Activated T-cell treated with anti-CD3 and anti-CD28 coated beads, Interleukin-2, amount 50 U/mL, for 72 hours (primary cell): Measurements from ENCODE around the gene FAM174B. TPM values are rescaled to one million over a fixed set of nuclear protein-coding genes. Genes with fewer than 3 reads are reported as not detected.

Experiments used
- ATAC-seq, 2 donors: fragments of 150-1000 bp; cut with Tn5 transposase; replicated peaks in 1 of 2; 2 replicates each; pipeline ENCODE4 v1.10.0; 2021; ENCODE audit warnings: moderate library complexity in 2 of 2, mild to moderate bottlenecking in 1 of 2
- DNase-seq, 2 donors: peaks; one replicate each; pipeline ENCODE4 v3.0.0; 2021 to 2022; ENCODE audit warnings: mixed read lengths in 1 of 2
- H3K27ac Mint-ChIP-seq: one replicate; pipeline ENCODE4 v1.8.0; 2022; ENCODE audit warnings: mild to moderate bottlenecking, moderate library complexity, mixed read lengths
- H3K27me3 Mint-ChIP-seq: one replicate; pipeline ENCODE4 v1.8.0; 2022; ENCODE audit warnings: low read depth, mixed read lengths
- H3K36me3 Mint-ChIP-seq, 2 donors: one replicate each; pipeline ENCODE4 v1.8.0; 2022; ENCODE audit warnings: mixed read lengths in 2 of 2, mild to moderate bottlenecking in 1 of 2; ENCODE audit not compliant: insufficient read depth in 2 of 2
- H3K4me1 Mint-ChIP-seq: one replicate; pipeline ENCODE4 v1.8.0; 2022; ENCODE audit warnings: low read depth, mixed read lengths
- H3K4me3 Mint-ChIP-seq, 2 donors: one replicate each; pipeline ENCODE4 v1.8.0; 2022; ENCODE audit warnings: mild to moderate bottlenecking in 2 of 2, mixed read lengths in 2 of 2, moderate library complexity in 2 of 2
- H3K9me3 Mint-ChIP-seq, 2 donors: one replicate each; pipeline ENCODE4 v1.8.0; 2022; ENCODE audit warnings: mixed read lengths in 2 of 2
- total RNA-seq, 2 donors: library from RNA; stranded (reverse); gene quantifications; one replicate each; pipeline ENCODE4 v1.2.3, GENCODE V29; 2022

The FAM174B gene
- total RNA-seq, 2 donors from 2014 or later = 5.0 to 9.9 TPM

- H3K9me3 Mint-ChIP-seq = no peaks in the 10 kb centered on the region
- H3K4me1 Mint-ChIP-seq = peaks cover 22% of the 10 kb centered on the region
- H3K27ac Mint-ChIP-seq = no peak overlapping the region
- no peaks in the 10 kb centered on the region for H3K36me3 Mint-ChIP-seq
- no peak for DNase-seq
- no peak for ATAC-seq
- peaks cover 5% of the 10 kb centered on the region for H3K27me3 Mint-ChIP-seq
- H3K4me3 Mint-ChIP-seq = no peak overlapping the region
Measured at GRCh38 chr15:92633001-92633400, 22.6 kb downstream of the FAM174B start.

GRCh38 chr15:92631721-92632120 lies 23.9 kb downstream of the FAM174B start:
- no peak for ATAC-seq
- Mint-ChIP-seq H3K4me1 (peaks cover 17% of the 10 kb centered on the region), H3K27me3 (peaks cover 5% of the 10 kb centered on the region), H3K9me3 (no peaks in the 10 kb centered on the region), H3K4me3 (no peak overlapping the region), H3K36me3 (no peaks in the 10 kb centered on the region), H3K27ac (no peak overlapping the region)
- no peak for DNase-seq

- ATAC-seq (no peak), DNase-seq (no peak)
- Mint-ChIP-seq H3K27ac (no peak overlapping the region), H3K9me3 (no peaks in the 10 kb centered on the region), H3K27me3 (no peaks in the 10 kb centered on the region), H3K4me1 (peaks cover 25% of the 10 kb centered on the region), H3K4me3 (no peak overlapping the region), H3K36me3 (peaks cover 1 to 2% of the 10 kb centered on the region in 2 donors)
Measured at GRCh38 chr15:92629975-92630626, 25.5 kb downstream of the FAM174B start.

- ATAC-seq (peak in 1 of 2 donors; percentile 16), DNase-seq (peak; percentile 19 to 43)
- H3K4me1 Mint-ChIP-seq = peaks cover 32% of the 10 kb centered on the region
- peaks cover 1 to 2% of the 10 kb centered on the region in 2 donors for H3K36me3 Mint-ChIP-seq
- H3K9me3 Mint-ChIP-seq = no peaks in the 10 kb centered on the region
- H3K27me3 Mint-ChIP-seq = no peaks in the 10 kb centered on the region
- H3K27ac Mint-ChIP-seq = no peak overlapping the region
- no peak overlapping the region for H3K4me3 Mint-ChIP-seq
Measured at GRCh38 chr15:92629276-92629974, 26.1 kb downstream of the FAM174B start.

GRCh38 chr15:92627014-92627413 lies 28.6 kb downstream of the FAM174B start:
- Mint-ChIP-seq H3K4me1 (peaks cover 46% of the 10 kb centered on the region), H3K27ac (no peak overlapping the region), H3K27me3 (no peaks in the 10 kb centered on the region), H3K36me3 (peaks cover 1 to 2% of the 10 kb centered on the region in 2 donors), H3K9me3 (no peaks in the 10 kb centered on the region), H3K4me3 (no peak overlapping the region)
- no peak for ATAC-seq
- DNase-seq = no peak

GRCh38 chr15:92625251-92625980 lies 30.2 kb downstream of the FAM174B start:
- Mint-ChIP-seq H3K27me3 (no peaks in the 10 kb centered on the region), H3K4me1 (peaks cover 46% of the 10 kb centered on the region), H3K36me3 (peaks cover 1 to 2% of the 10 kb centered on the region in 2 donors), H3K9me3 (no peaks in the 10 kb centered on the region), H3K27ac (peak overlapping the region; percentile 97), H3K4me3 (peak overlapping the region; percentile 76 to 94)
- DNase-seq = peak; percentile 40 to 63
- ATAC-seq = peak; percentile 91 to 92

- ATAC-seq (no peak), DNase-seq (no peak)
- Mint-ChIP-seq H3K9me3 (no peaks in the 10 kb centered on the region), H3K36me3 (peaks cover 1 to 2% of the 10 kb centered on the region in 2 donors), H3K4me3 (peak overlapping the region; percentile 76 to 94), H3K27me3 (no peaks in the 10 kb centered on the region), H3K27ac (peak overlapping the region; percentile 97), H3K4me1 (peaks cover 37% of the 10 kb centered on the region)
Measured at GRCh38 chr15:92624401-92624991, 31.1 kb downstream of the FAM174B start.

GRCh38 chr15:92623435-92623834 lies 32.1 kb downstream of the FAM174B start:
- Mint-ChIP-seq H3K4me1 (peaks cover 31% of the 10 kb centered on the region), H3K27me3 (no peaks in the 10 kb centered on the region), H3K27ac (no peak overlapping the region), H3K36me3 (peaks cover 1 to 2% of the 10 kb centered on the region in 2 donors), H3K9me3 (no peaks in the 10 kb centered on the region), H3K4me3 (no peak overlapping the region)
- ATAC-seq (no peak), DNase-seq (no peak)

- no peak overlapping the region for H3K27ac Mint-ChIP-seq
- no peaks in the 10 kb centered on the region for H3K27me3 Mint-ChIP-seq
- H3K4me1 Mint-ChIP-seq = peaks cover 31% of the 10 kb centered on the region
- H3K4me3 Mint-ChIP-seq = peak overlapping the region in 1 of 2 donors; percentile 28
- DNase-seq (no peak), ATAC-seq (no peak)
- no peaks in the 10 kb centered on the region for H3K9me3 Mint-ChIP-seq
- H3K36me3 Mint-ChIP-seq = peaks cover 1 to 2% of the 10 kb centered on the region in 2 donors
Measured at GRCh38 chr15:92621972-92622533, 33.5 kb downstream of the FAM174B start.

GRCh38 chr15:92620991-92621390 lies 34.6 kb downstream of the FAM174B start:
- Mint-ChIP-seq H3K36me3 (peaks cover 1 to 2% of the 10 kb centered on the region in 2 donors), H3K4me1 (peaks cover 30% of the 10 kb centered on the region), H3K9me3 (no peaks in the 10 kb centered on the region), H3K27me3 (no peaks in the 10 kb centered on the region), H3K4me3 (no peak overlapping the region), H3K27ac (no peak overlapping the region)
- ATAC-seq (no peak), DNase-seq (no peak)

GRCh38 chr15:92619145-92620101 lies 36.2 kb downstream of the FAM174B start:
- H3K4me1 Mint-ChIP-seq = peaks cover 14% of the 10 kb centered on the region
- H3K4me3 Mint-ChIP-seq = no peak overlapping the region
- no peaks in the 10 kb centered on the region for H3K36me3 Mint-ChIP-seq
- H3K27ac Mint-ChIP-seq = no peak overlapping the region
- no peak for DNase-seq
- no peaks in the 10 kb centered on the region for H3K9me3 Mint-ChIP-seq
- ATAC-seq = no peak
- no peaks in the 10 kb centered on the region for H3K27me3 Mint-ChIP-seq
